Endothelial cell of umbilical vein (primary cell): ENCODE data around the gene ASB5. TPM values are rescaled to one million over a fixed set of nuclear protein-coding genes. Genes with fewer than 3 reads are reported as not detected.

Experiments used
- BruUV-seq: library from RNA; stranded (reverse); fragments of 400-500 nt; replicated peaks from 2 replicates; lab custom pipeline; 2021; lab: Mats Ljungman, UMichigan
- CTCF ChIA-PET: fragments of 300-600, 350-600 bp; sonication (Branson Sonifier 250); formaldehyde crosslinking; loops from one replicate; lab custom pipeline; 2021; ENCODE audit warnings: antibody characterized with exemption, inconsistent platforms; lab: Charles Lee
- POLR2A ChIA-PET: fragments of 300-600, 350-600 bp; sonication (Branson Sonifier 250); formaldehyde crosslinking; loops from one replicate; lab custom pipeline; 2021; ENCODE audit warnings: antibody characterized with exemption, inconsistent platforms; lab: Charles Lee
- DNase-seq: peaks from one replicate; pipeline ENCODE4 v3.0.0-alpha.2; 2011; ENCODE audit warnings: low read depth, low spot score
- FAIRE-seq: peaks from 2 replicates; lab custom pipeline; 2011; peaks lifted over from hg19 to GRCh38; lab: Jason Lieb, UNC
- H2AFZ ChIP-seq: 2 replicates; pipeline ENCODE4 v1.6.0; 2012; ENCODE audit warnings: low read depth, low read length, control low read depth, inconsistent platforms
- H3K27ac ChIP-seq: 2 replicates; pipeline ENCODE4 v1.5.1; 2011; ENCODE audit warnings: low read depth, mild to moderate bottlenecking, control low read depth, low read length, moderate library complexity; ENCODE audit not compliant: insufficient read depth
- H3K27me3 ChIP-seq, 2 experiments: 2 replicates each; pipeline versions ENCODE4 v1.6.0 to v1.6.1; 2011; ENCODE audit warnings: low read length in 2 of 2, mixed read lengths in 1 of 2; ENCODE audit not compliant: control insufficient read depth in 2 of 2, insufficient read depth in 2 of 2
- H3K36me3 ChIP-seq, 2 experiments: 2 replicates in 1 of 2; 3 replicates in 1 of 2; pipeline ENCODE4 v1.5.1; 2011; ENCODE audit warnings: low read length in 2 of 2, mild to moderate bottlenecking in 1 of 2, moderate library complexity in 1 of 2; ENCODE audit not compliant: control insufficient read depth in 2 of 2, insufficient read depth in 2 of 2; ENCODE audit errors: extremely low read depth in 1 of 2
- H3K4me1 ChIP-seq: 3 replicates; pipeline ENCODE4 v1.5.1; 2011; ENCODE audit warnings: mild to moderate bottlenecking, low read length; ENCODE audit not compliant: control insufficient read depth, insufficient read depth; ENCODE audit errors: extremely low read depth
- H3K4me2 ChIP-seq: 2 replicates; pipeline ENCODE4 v1.6.1; 2011; ENCODE audit warnings: low read length, control low read depth, mixed read lengths; ENCODE audit not compliant: insufficient read depth
- H3K4me3 ChIP-seq, 3 experiments: fragments of 200-600 bp in 1 of 3; sonication (generic), shearing (Covaris generic) in 1 of 3; replicated peaks in 1 of 3; 2 replicates each; pipeline ENCODE4 v1.5.1; 2011 to 2016; ENCODE audit warnings: control low read depth in 3 of 3, low read length in 3 of 3, mild to moderate bottlenecking in 2 of 3, inconsistent platforms in 1 of 3, low read depth in 1 of 3, moderate library complexity in 1 of 3; ENCODE audit not compliant: insufficient read depth in 1 of 3
- H3K79me2 ChIP-seq: 2 replicates; pipeline ENCODE4 v1.6.0; 2012; ENCODE audit warnings: low read length, inconsistent platforms; ENCODE audit not compliant: control insufficient read depth, insufficient read depth
- H3K9ac ChIP-seq: replicated peaks from 2 replicates; pipeline ENCODE3; 2011; ENCODE audit warnings: low read length, control low read depth; ENCODE audit not compliant: insufficient read depth; ENCODE audit errors: extremely low read depth
- H3K9me1 ChIP-seq: replicated peaks from 3 replicates; pipeline ENCODE4 v1.6.0; 2011; ENCODE audit warnings: mild to moderate bottlenecking, low read length; ENCODE audit not compliant: control insufficient read depth, insufficient read depth; ENCODE audit errors: extremely low read depth
- H3K9me3 ChIP-seq: replicated peaks from 2 replicates; pipeline ENCODE4 v1.5.1; 2012; ENCODE audit warnings: low read length, inconsistent platforms; ENCODE audit not compliant: control insufficient read depth, insufficient read depth
- H4K20me1 ChIP-seq: replicated peaks from 2 replicates; pipeline ENCODE3; 2011; ENCODE audit warnings: mild to moderate bottlenecking, low read length; ENCODE audit not compliant: control insufficient read depth, insufficient read depth; ENCODE audit errors: extremely low read depth
- EZH2 ChIP-seq: IDR thresholded peaks from 2 replicates; pipeline ENCODE4 v1.6.1; 2012; ENCODE audit warnings: borderline replicate concordance, low read depth, mild to moderate bottlenecking, moderate library complexity, low read length, inconsistent platforms; ENCODE audit not compliant: severe bottlenecking
- FOS ChIP-seq: IDR thresholded peaks from 2 replicates; pipeline ENCODE4 v1.6.1; 2011; ENCODE audit warnings: mild to moderate bottlenecking, low read length, moderate library complexity, borderline replicate concordance; ENCODE audit not compliant: insufficient read depth
- GATA2 ChIP-seq: IDR thresholded peaks from 2 replicates; pipeline ENCODE4 v1.7.0; 2011; ENCODE audit warnings: low read depth, mild to moderate bottlenecking, moderate library complexity, mixed read lengths, low read length; ENCODE audit not compliant: insufficient read length, insufficient read depth
- JUN ChIP-seq: IDR thresholded peaks from 2 replicates; pipeline ENCODE4 v1.6.1; 2011; ENCODE audit warnings: borderline replicate concordance, low read depth; ENCODE audit not compliant: insufficient read length, insufficient read depth
- MAX ChIP-seq: IDR thresholded peaks from 2 replicates; pipeline ENCODE4 v1.6.1; 2011; ENCODE audit not compliant: insufficient read depth, insufficient read length
- MYC ChIP-seq: IDR thresholded peaks from one replicate; pipeline ENCODE4 v1.6.1; 2011; ENCODE audit warnings: mild to moderate bottlenecking, low read depth, low read length
- POLR2A ChIP-seq: IDR thresholded peaks from 2 replicates; pipeline ENCODE4 v1.6.1; 2012; ENCODE audit warnings: low read depth, mild to moderate bottlenecking, control low read depth, low read length
- POLR2AphosphoS5 ChIP-seq: IDR thresholded peaks from 2 replicates; pipeline ENCODE4 v1.6.1; 2012; ENCODE audit warnings: low read depth, mild to moderate bottlenecking, control low read depth, low read length, moderate library complexity; ENCODE audit not compliant: insufficient read depth
- dilution Hi-C: fragments of 300-500 bp; cut with MboI; formaldehyde crosslinking; loops from one replicate; pipeline ENCODE4 v1.15.0; 2019; ENCODE audit warnings: low sequenced_read_pairs; ENCODE audit not compliant: extremely low pct_ligation_motif_present
- intact Hi-C: fragments of 100-400 bp; cut with micrococcal nuclease; formaldehyde crosslinking; loops from one replicate; pipeline ENCODE4 v1.10.0; 2022
- polyA plus RNA-seq, 4 experiments: library from polyadenylated mRNA; depleted of rRNA in 3 of 4; stranded (reverse) in 3 of 4; unstranded in 1 of 4; fragments of >200 nt; gene quantifications; 2 replicates each; pipeline versions ENCODE4 v1.2.1 to v1.2.3, GENCODE V29; 2011 to 2012; ENCODE audit warnings: missing spikeins in 1 of 4
- total RNA-seq: library from RNA; stranded (reverse); gene quantifications from 2 replicates; pipeline ENCODE4 v1.2.3, GENCODE V29; 2021
- TF ChIP-seq, protein P1 (sequence below), 2 donors: IDR thresholded peaks; 1 replicate in 1 of 2; 2 replicates in 1 of 2; pipeline ENCODE4 v1.5.1; 2011; ENCODE audit warnings: low read length in 2 of 2, mild to moderate bottlenecking in 2 of 2, moderate library complexity in 2 of 2, control low read depth in 1 of 2, inconsistent platforms in 1 of 2, low read depth in 1 of 2; ENCODE audit not compliant: insufficient read depth in 1 of 2; ENCODE audit errors: extremely low read depth in 1 of 2

Gene ASB5
- total and polyA plus RNA-seq, 2 donors (not counting 3 experiments of a cell fraction or from before 2014, with no cell fraction given), result not detected

GRCh38 chr4:176191974-176192373 lies 77.0 kb downstream of the ASB5 start:
- intact Hi-C loops, result no loop called here
- POLR2A ChIA-PET, result no interaction called here
- H3K4me2 ChIP-seq, result no peak overlapping the region

GRCh38 chr4:176189891-176190795 lies 78.9 kb downstream of the ASB5 start:
- Histone ChIP-seq H3K4me2 (no peak overlapping the region), H3K79me2 (no peaks in the 10 kb centered on the region), H4K20me1 (no peaks in the 10 kb centered on the region), H3K4me3 (no peak overlapping the region), H3K27me3 (no peaks in the 10 kb centered on the region), H3K27ac (no peak overlapping the region), H3K36me3 (no peaks in the 10 kb centered on the region), H2AFZ (no peak overlapping the region), H3K4me1 (peaks cover 15% of the 10 kb centered on the region), H3K9me1 (no peaks in the 10 kb centered on the region), H3K9ac (no peak overlapping the region), H3K9me3 (no peaks in the 10 kb centered on the region)
- no peak for TF ChIP-seq EZH2
- no peak for TF ChIP-seq POLR2A
- no peak for TF ChIP-seq JUN
- no peak for TF ChIP-seq GATA2
- TF ChIP-seq MYC, result no peak
- TF ChIP-seq, protein P1, sequence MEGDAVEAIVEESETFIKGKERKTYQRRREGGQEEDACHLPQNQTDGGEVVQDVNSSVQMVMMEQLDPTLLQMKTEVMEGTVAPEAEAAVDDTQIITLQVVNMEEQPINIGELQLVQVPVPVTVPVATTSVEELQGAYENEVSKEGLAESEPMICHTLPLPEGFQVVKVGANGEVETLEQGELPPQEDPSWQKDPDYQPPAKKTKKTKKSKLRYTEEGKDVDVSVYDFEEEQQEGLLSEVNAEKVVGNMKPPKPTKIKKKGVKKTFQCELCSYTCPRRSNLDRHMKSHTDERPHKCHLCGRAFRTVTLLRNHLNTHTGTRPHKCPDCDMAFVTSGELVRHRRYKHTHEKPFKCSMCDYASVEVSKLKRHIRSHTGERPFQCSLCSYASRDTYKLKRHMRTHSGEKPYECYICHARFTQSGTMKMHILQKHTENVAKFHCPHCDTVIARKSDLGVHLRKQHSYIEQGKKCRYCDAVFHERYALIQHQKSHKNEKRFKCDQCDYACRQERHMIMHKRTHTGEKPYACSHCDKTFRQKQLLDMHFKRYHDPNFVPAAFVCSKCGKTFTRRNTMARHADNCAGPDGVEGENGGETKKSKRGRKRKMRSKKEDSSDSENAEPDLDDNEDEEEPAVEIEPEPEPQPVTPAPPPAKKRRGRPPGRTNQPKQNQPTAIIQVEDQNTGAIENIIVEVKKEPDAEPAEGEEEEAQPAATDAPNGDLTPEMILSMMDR (IDR thresholded peaks at IDR 0.05; ENCODE audit: extremely low read depth in 1 of 2, insufficient read depth in 1 of 2, low read depth in 1 of 2, low read length in 2 of 2), result no peak
- TF ChIP-seq FOS, result no peak
- TF ChIP-seq POLR2AphosphoS5, result no peak
- no peak for TF ChIP-seq MAX
- dilution Hi-C loops (no loop called here), intact Hi-C loops (no loop called here)
- FAIRE-seq, result no peak
- ChIA-PET POLR2A (no interaction called here), CTCF (no interaction called here)
- DNase-seq, result no peak
- no TSS peak for BruUV-seq

More at GRCh38 chr4:176191974-176192373, 77.0 kb downstream of the ASB5 start:
- no peaks in the 10 kb centered on the region for H3K79me2 ChIP-seq
- peaks cover 19% of the 10 kb centered on the region for H3K4me1 ChIP-seq
- TF ChIP-seq GATA2, result peak; percentile 76
- TF ChIP-seq JUN, result no peak
- DNase-seq, result peak; percentile 71
- CTCF ChIA-PET, result no interaction called here
- BruUV-seq, result no TSS peak
- H3K9me3 ChIP-seq, result no peaks in the 10 kb centered on the region
- H2AFZ ChIP-seq, result peak overlapping the region; percentile 31
- H3K27me3 ChIP-seq, result no peaks in the 10 kb centered on the region
- no peaks in the 10 kb centered on the region for H4K20me1 ChIP-seq
- H3K36me3 ChIP-seq, result no peaks in the 10 kb centered on the region
- H3K27ac ChIP-seq, result no peak overlapping the region
- H3K9me1 ChIP-seq, result no peaks in the 10 kb centered on the region
- no peak overlapping the region for H3K4me3 ChIP-seq
- dilution Hi-C loops, result no loop called here
- no peak overlapping the region for H3K9ac ChIP-seq
- peak; percentile 46 for FAIRE-seq
